Motor neuron (in vitro differentiated cells): ENCODE data around the gene ALKBH5. TPM values are rescaled to one million over a fixed set of nuclear protein-coding genes. Genes with fewer than 3 reads are reported as not detected.
A peak's percentile ranks its signal among the peaks of the same experiment; 100 is the strongest.

ENCODE experiments used
- ATAC-seq, 8 experiments: fragments of 200-7000 bp; cut with Tn5 transposase; replicated peaks in 6 of 8; 2 replicates each; pipeline ENCODE4 v1.8.0; 2021; ENCODE audit warnings: mild to moderate bottlenecking in 8 of 8, moderate library complexity in 8 of 8
- H3K27ac ChIP-seq, 2 donors: fragments of 250-450 bp; sonication (Bioruptor Pico); 2 replicates each; pipeline ENCODE4 v1.9.0; 2021; ENCODE audit warnings: antibody characterized with exemption in 2 of 2, mild to moderate bottlenecking in 2 of 2, moderate library complexity in 1 of 2
- H3K4me1 ChIP-seq, 2 donors: fragments of 250-450 bp; sonication (Bioruptor Pico); replicated peaks in 1 of 2; 2 replicates each; pipeline ENCODE4 v1.6.1; 2021; ENCODE audit warnings: antibody characterized with exemption in 2 of 2, mild to moderate bottlenecking in 2 of 2, moderate library complexity in 1 of 2
- H3K4me3 ChIP-seq, 5 donors: fragments of 250-450 bp; sonication (Bioruptor Pico); 2 replicates each; pipeline ENCODE4 v1.9.0; 2021; ENCODE audit warnings: antibody characterized with exemption in 5 of 5, mild to moderate bottlenecking in 5 of 5, moderate library complexity in 4 of 5
- WGBS, 10 experiments: fragments of 450-650 bp; shearing (Covaris generic); methylation state at CpG; one replicate each; pipeline ENCODE4 v1.0.0; 2022; 5-methylcytosine and 5-hydroxymethylcytosine counted together
- in situ Hi-C, 9 experiments: fragments of 400-800 bp; cut with MboI; loops; one replicate each; pipeline ENCODE4 v1.15.0; 2021; ENCODE audit warnings: low sequenced_read_pairs in 9 of 9, low pct_unique_long_range_greater_than_20kb in 2 of 9; ENCODE audit not compliant: unreplicated experiment in 9 of 9
- total RNA-seq, 8 experiments: library from RNA; unstranded; fragments of 300-600 nt; gene quantifications; 2 replicates each; pipeline versions ENCODE4 v1.2.3 to v1.2.4, GENCODE V29; 2022

Gene ALKBH5
- total RNA-seq, 8 experiments from 2014 or later: 60.4 to 140 (median 79.8) TPM

GRCh38 chr17:18182110-18182977, 1.3 kb upstream of the ALKBH5 start:
- peak overlapping the region; percentile 97 to 98 for H3K27ac ChIP-seq
- 13 to 65% (median 30%) methylated on average over 2 to 15 of the region's 28 CpGs; no CpG with 5 or more reads in 3 of the 10 experiments for WGBS, 10 experiments
- H3K4me3 ChIP-seq: peak overlapping the region; percentile 48 to 73 (median 64)
- no peak for ATAC-seq
- in situ Hi-C loops: no loop called here
- peaks cover 27 to 30% of the 10 kb centered on the region in 2 donors for H3K4me1 ChIP-seq

- Histone ChIP-seq H3K4me1 (peaks cover 27 to 30% of the 10 kb centered on the region in 2 donors), H3K27ac (peak overlapping the region; percentile 97 to 98), H3K4me3 (peak overlapping the region; percentile 48 to 73 (median 64))
- peak; percentile 42 to 59 (median 48) for ATAC-seq
- WGBS, 10 experiments: 0% methylated on average over 2 to 27 of the region's 33 CpGs; no CpG with 5 or more reads in 6 of the 10 experiments
- in situ Hi-C loops: no loop called here
Observed at GRCh38 chr17:18182978-18183333, 672 bp upstream of the ALKBH5 start.

GRCh38 chr17:18184143-18185031, 759 bp downstream of the ALKBH5 start:
- Histone ChIP-seq H3K27ac (peak overlapping the region; percentile 97 to 98), H3K4me3 (peak overlapping the region; percentile 48 to 73 (median 64)), H3K4me1 (peaks cover 32 to 33% of the 10 kb centered on the region in 2 donors)
- 0 to 4% (median 0%) methylated on average over 1 to 14 of the region's 92 CpGs; no CpG with 5 or more reads in 3 of the 10 experiments for WGBS, 10 experiments
- in situ Hi-C loops: no loop called here
- ATAC-seq: peak; percentile 1 to 22 (median 12)

- 0 to 13% (median 0%) methylated on average over 1 to 3 of the region's 3 CpGs; no CpG with 5 or more reads in 2 of the 10 experiments for WGBS, 10 experiments
- ATAC-seq: no peak
- peaks cover 34% of the 10 kb centered on the region in 2 donors for H3K4me1 ChIP-seq
- H3K27ac ChIP-seq: no peak overlapping the region
- peak overlapping the region; percentile 48 to 73 (median 64) for H3K4me3 ChIP-seq
- in situ Hi-C loops: no loop called here
Observed at GRCh38 chr17:18185391-18185790, 1.8 kb downstream of the ALKBH5 start.

GRCh38 chr17:18185832-18186626, 2.4 kb downstream of the ALKBH5 start:
- no peak for ATAC-seq
- H3K27ac ChIP-seq: no peak overlapping the region
- 8 to 88% (median 21%) methylated on average over 2 to 10 of the region's 10 CpGs; no CpG with 5 or more reads in 1 of the 10 experiments for WGBS, 10 experiments
- peak overlapping the region; percentile 48 to 73 (median 64) for H3K4me3 ChIP-seq
- in situ Hi-C loops: no loop called here
- peaks cover 39 to 41% of the 10 kb centered on the region in 2 donors for H3K4me1 ChIP-seq

- in situ Hi-C loops: no loop called here
- H3K4me1 ChIP-seq: peaks cover 41 to 46% of the 10 kb centered on the region in 2 donors
- WGBS, 10 experiments: 0 to 40% methylated on average over 1 of the region's 1 CpG; no CpG with 5 or more reads in 8 of the 10 experiments
- peak overlapping the region; percentile 48 to 73 (median 64) for H3K4me3 ChIP-seq
- ATAC-seq: no peak
- H3K27ac ChIP-seq: no peak overlapping the region
Observed at GRCh38 chr17:18186627-18186982, 3.0 kb downstream of the ALKBH5 start.

- in situ Hi-C loops: no loop called here
- no peak for ATAC-seq
- Histone ChIP-seq H3K4me3 (peak overlapping the region; percentile 48 to 73 (median 64)), H3K27ac (no peak overlapping the region), H3K4me1 (peaks cover 38 to 44% of the 10 kb centered on the region in 2 donors)
- 0 to 50% (median 26%) methylated on average over 1 to 2 of the region's 2 CpGs; no CpG with 5 or more reads in 6 of the 10 experiments for WGBS, 10 experiments
Observed at GRCh38 chr17:18187226-18187625, 3.6 kb downstream of the ALKBH5 start.

GRCh38 chr17:18187821-18188761, 4.5 kb downstream of the ALKBH5 start:
- Histone ChIP-seq H3K27ac (no peak overlapping the region), H3K4me3 (peak overlapping the region; percentile 48 to 73 (median 64)), H3K4me1 (peaks cover 36 to 41% of the 10 kb centered on the region in 2 donors)
- 9 to 100% (median 83%) methylated on average over 1 to 8 of the region's 9 CpGs for WGBS, 10 experiments
- ATAC-seq: peak in 1 of 8 experiments; percentile 1
- in situ Hi-C loops: no loop called here

GRCh38 chr17:18190628-18191235, 7.1 kb downstream of the ALKBH5 start:
- WGBS, 10 experiments: 46 to 100% (median 90%) methylated on average over 1 to 3 of the region's 3 CpGs; no CpG with 5 or more reads in 2 of the 10 experiments

GRCh38 chr17:18191236-18191667, 7.6 kb downstream of the ALKBH5 start:
- Histone ChIP-seq H3K4me3 (no peak overlapping the region), H3K27ac (no peak overlapping the region), H3K4me1 (peaks cover 36 to 41% of the 10 kb centered on the region in 2 donors)
- 40 to 100% (median 90%) methylated on average over 1 to 3 of the region's 3 CpGs; no CpG with 5 or more reads in 2 of the 10 experiments for WGBS, 10 experiments
- in situ Hi-C loops: no loop called here
- no peak for ATAC-seq

More at GRCh38 chr17:18190628-18191235, 7.1 kb downstream of the ALKBH5 start:
- Histone ChIP-seq H3K4me3 (no peak overlapping the region), H3K4me1 (peaks cover 36 to 41% of the 10 kb centered on the region in 2 donors), H3K27ac (no peak overlapping the region)
- in situ Hi-C loops: no loop called here
- ATAC-seq: peak in 3 of 8 experiments; percentile 4 to 11 (median 7)

- Histone ChIP-seq H3K4me1 (peaks cover 32 to 41% of the 10 kb centered on the region in 2 donors), H3K4me3 (no peak overlapping the region), H3K27ac (no peak overlapping the region)
- in situ Hi-C loops: no loop called here
- 80 to 100% (median 100%) methylated on average over 1 of the region's 2 CpGs; no CpG with 5 or more reads in 5 of the 10 experiments for WGBS, 10 experiments
- peak in 6 of 8 experiments; percentile 5 to 43 (median 24) for ATAC-seq
Observed at GRCh38 chr17:18191967-18192366, 8.3 kb downstream of the ALKBH5 start.
